Natural killer cell treated with Interleukin-12 subunit alpha and Interleukin-12 subunit beta and Interleukin-15 and Interleukin-18, amount 100 ng/mL, for 72 hours (primary cell): ENCODE data around the gene AKAP13. TPM values are rescaled to one million over a fixed set of nuclear protein-coding genes. Genes with fewer than 3 reads are reported as not detected.

Source experiments
- ATAC-seq, 2 donors: fragments of 150-1000 bp; cut with Tn5 transposase in 1 of 2; sonication (Bioruptor Pico), chemical (Tn5 transposase) in 1 of 2; 2 replicates each; pipeline ENCODE4 v1.10.0; 2021
- DNase-seq: peaks from one replicate; pipeline ENCODE4 v3.0.0; 2022; ENCODE audit warnings: low spot score
- H3K27ac Mint-ChIP-seq, 2 donors: 1 replicate in 1 of 2; 2 replicates in 1 of 2; pipeline ENCODE4 v1.8.0; 2022; ENCODE audit warnings: mixed read lengths in 2 of 2, mild to moderate bottlenecking in 1 of 2, moderate library complexity in 1 of 2
- H3K27me3 Mint-ChIP-seq, 2 donors: 1 replicate in 1 of 2; 2 replicates in 1 of 2; pipeline ENCODE4 v1.8.0; 2022; ENCODE audit warnings: mixed read lengths in 2 of 2
- H3K36me3 Mint-ChIP-seq: one replicate; pipeline ENCODE4 v1.8.0; 2022; ENCODE audit warnings: mixed read lengths
- H3K4me1 Mint-ChIP-seq, 2 donors: 1 replicate in 1 of 2; 2 replicates in 1 of 2; pipeline ENCODE4 v1.8.0; 2022; ENCODE audit warnings: low read depth in 2 of 2, mixed read lengths in 2 of 2, mild to moderate bottlenecking in 1 of 2
- H3K4me3 Mint-ChIP-seq: one replicate; pipeline ENCODE4 v1.8.0; 2022; ENCODE audit warnings: mixed read lengths
- H3K9me3 Mint-ChIP-seq: 2 replicates; pipeline ENCODE4 v1.8.0; 2022; ENCODE audit warnings: mixed read lengths
- total RNA-seq, 2 donors: library from RNA; stranded (reverse); gene quantifications; one replicate each; pipeline ENCODE4 v1.2.3, GENCODE V29; 2022

Gene AKAP13
- total RNA-seq, 2 donors from 2014 or later: 142 to 176 TPM

GRCh38 chr15:85539491-85539890, 159.1 kb downstream of the AKAP13 start:
- no peak for DNase-seq
- no peak for ATAC-seq
- no peaks in the 10 kb centered on the region for H3K36me3 Mint-ChIP-seq
- H3K27ac Mint-ChIP-seq: no peak overlapping the region
- H3K27me3 Mint-ChIP-seq: no peaks in the 10 kb centered on the region
- H3K4me3 Mint-ChIP-seq: no peak overlapping the region
- H3K9me3 Mint-ChIP-seq: no peaks in the 10 kb centered on the region
- peaks cover 40 to 61% of the 10 kb centered on the region in 2 donors for H3K4me1 Mint-ChIP-seq

GRCh38 chr15:85540085-85540797, 159.8 kb downstream of the AKAP13 start:
- Mint-ChIP-seq H3K27me3 (no peaks in the 10 kb centered on the region), H3K4me1 (peaks cover 41 to 65% of the 10 kb centered on the region in 2 donors), H3K4me3 (no peak overlapping the region), H3K27ac (no peak overlapping the region), H3K36me3 (no peaks in the 10 kb centered on the region), H3K9me3 (no peaks in the 10 kb centered on the region)
- no peak for ATAC-seq
- DNase-seq: no peak

GRCh38 chr15:85541744-85542143, 161.3 kb downstream of the AKAP13 start:
- Mint-ChIP-seq H3K27me3 (no peaks in the 10 kb centered on the region), H3K4me3 (peak overlapping the region; percentile 82), H3K36me3 (no peaks in the 10 kb centered on the region), H3K9me3 (no peaks in the 10 kb centered on the region), H3K27ac (peak overlapping the region in 1 of 2 donors; percentile 7), H3K4me1 (peaks cover 42 to 63% of the 10 kb centered on the region in 2 donors)
- ATAC-seq: peak in 1 of 2 donors; percentile 69
- DNase-seq: no peak

- no peak for ATAC-seq
- Mint-ChIP-seq H3K27ac (peak overlapping the region; percentile 42 to 78), H3K4me3 (peak overlapping the region; percentile 82), H3K4me1 (peaks cover 47 to 68% of the 10 kb centered on the region in 2 donors), H3K9me3 (no peaks in the 10 kb centered on the region), H3K36me3 (no peaks in the 10 kb centered on the region), H3K27me3 (no peaks in the 10 kb centered on the region)
- no peak for DNase-seq
These were observed 162.1 kb downstream of the AKAP13 start for GRCh38 chr15:85542488-85542887.

- H3K4me3 Mint-ChIP-seq: peak overlapping the region; percentile 82
- peak; percentile 84 to 86 for ATAC-seq
- no peaks in the 10 kb centered on the region for H3K9me3 Mint-ChIP-seq
- H3K4me1 Mint-ChIP-seq: peaks cover 50 to 73% of the 10 kb centered on the region in 2 donors
- H3K36me3 Mint-ChIP-seq: no peaks in the 10 kb centered on the region
- no peak for DNase-seq
- no peaks in the 10 kb centered on the region for H3K27me3 Mint-ChIP-seq
- H3K27ac Mint-ChIP-seq: peak overlapping the region; percentile 42 to 78
These were observed 162.5 kb downstream of the AKAP13 start for GRCh38 chr15:85542895-85543331.

GRCh38 chr15:85543741-85544155, 163.3 kb downstream of the AKAP13 start:
- ATAC-seq (peak; percentile 68 to 79), DNase-seq (peak; percentile 63)
- Mint-ChIP-seq H3K9me3 (no peaks in the 10 kb centered on the region), H3K27ac (peak overlapping the region; percentile 42 to 78), H3K4me1 (peaks cover 50 to 75% of the 10 kb centered on the region in 2 donors), H3K4me3 (peak overlapping the region; percentile 82), H3K27me3 (no peaks in the 10 kb centered on the region), H3K36me3 (no peaks in the 10 kb centered on the region)

GRCh38 chr15:85545185-85545584, 164.8 kb downstream of the AKAP13 start:
- peaks cover 50 to 69% of the 10 kb centered on the region in 2 donors for H3K4me1 Mint-ChIP-seq
- no peaks in the 10 kb centered on the region for H3K36me3 Mint-ChIP-seq
- ATAC-seq (no peak), DNase-seq (no peak)
- H3K27ac Mint-ChIP-seq: no peak overlapping the region
- no peak overlapping the region for H3K4me3 Mint-ChIP-seq
- no peaks in the 10 kb centered on the region for H3K9me3 Mint-ChIP-seq
- no peaks in the 10 kb centered on the region for H3K27me3 Mint-ChIP-seq

- no peaks in the 10 kb centered on the region for H3K9me3 Mint-ChIP-seq
- no peak overlapping the region for H3K27ac Mint-ChIP-seq
- peaks cover 50 to 65% of the 10 kb centered on the region in 2 donors for H3K4me1 Mint-ChIP-seq
- DNase-seq (no peak), ATAC-seq (no peak)
- H3K36me3 Mint-ChIP-seq: no peaks in the 10 kb centered on the region
- no peaks in the 10 kb centered on the region for H3K27me3 Mint-ChIP-seq
- no peak overlapping the region for H3K4me3 Mint-ChIP-seq
These were observed 165.3 kb downstream of the AKAP13 start for GRCh38 chr15:85545752-85546151.

- H3K9me3 Mint-ChIP-seq: no peaks in the 10 kb centered on the region
- H3K27me3 Mint-ChIP-seq: no peaks in the 10 kb centered on the region
- ATAC-seq: no peak
- DNase-seq: no peak
- peak overlapping the region; percentile 47 to 73 for H3K27ac Mint-ChIP-seq
- H3K36me3 Mint-ChIP-seq: no peaks in the 10 kb centered on the region
- peaks cover 47 to 57% of the 10 kb centered on the region in 2 donors for H3K4me1 Mint-ChIP-seq
- peak overlapping the region; percentile 30 for H3K4me3 Mint-ChIP-seq
These were observed 167.0 kb downstream of the AKAP13 start for GRCh38 chr15:85547386-85547785.

GRCh38 chr15:85550283-85550682, 169.9 kb downstream of the AKAP13 start:
- Mint-ChIP-seq H3K27me3 (no peaks in the 10 kb centered on the region), H3K4me1 (peaks cover 31 to 47% of the 10 kb centered on the region in 2 donors), H3K4me3 (no peak overlapping the region), H3K27ac (no peak overlapping the region), H3K36me3 (no peaks in the 10 kb centered on the region), H3K9me3 (no peaks in the 10 kb centered on the region)
- peak in 1 of 2 donors; percentile 15 for ATAC-seq
- DNase-seq: no peak

GRCh38 chr15:85551221-85551832, 170.9 kb downstream of the AKAP13 start:
- Mint-ChIP-seq H3K27ac (no peak overlapping the region), H3K27me3 (no peaks in the 10 kb centered on the region), H3K9me3 (no peaks in the 10 kb centered on the region), H3K4me3 (no peak overlapping the region), H3K4me1 (peaks cover 30 to 46% of the 10 kb centered on the region in 2 donors), H3K36me3 (no peaks in the 10 kb centered on the region)
- ATAC-seq (peak in 1 of 2 donors; percentile 35), DNase-seq (no peak)

GRCh38 chr15:85554852-85555521, 174.6 kb downstream of the AKAP13 start:
- ATAC-seq: peak; percentile 80 to 83
- Mint-ChIP-seq H3K9me3 (no peaks in the 10 kb centered on the region), H3K36me3 (no peaks in the 10 kb centered on the region), H3K27ac (peak overlapping the region; percentile 43 to 73), H3K27me3 (no peaks in the 10 kb centered on the region), H3K4me3 (peak overlapping the region; percentile 67), H3K4me1 (peaks cover 36 to 58% of the 10 kb centered on the region in 2 donors)
- no peak for DNase-seq

- Mint-ChIP-seq H3K9me3 (no peaks in the 10 kb centered on the region), H3K27me3 (no peaks in the 10 kb centered on the region), H3K4me1 (peaks cover 36 to 58% of the 10 kb centered on the region in 2 donors), H3K27ac (peak overlapping the region; percentile 43 to 73), H3K36me3 (no peaks in the 10 kb centered on the region), H3K4me3 (peak overlapping the region; percentile 67)
- DNase-seq (no peak), ATAC-seq (no peak)
These were observed 175.6 kb downstream of the AKAP13 start for GRCh38 chr15:85555875-85556617.
